Measurements from ENCODE around the gene CCR8.

GRCh38 chr3:39343760-39344159 lies 14.3 kb downstream of the CCR8 start:
- TF ChIP-seq EZH2 (optimal IDR thresholded peaks at IDR 0.05; ENCODE audit: low read depth, low read length): no peak
- TF ChIP-seq CTCF (IDR thresholded peaks at IDR 0.05; ENCODE audit: low read length): no peak
- no peak for TF ChIP-seq EZH2phosphoT487 (IDR thresholded peaks at IDR 0.05; ENCODE audit: low read length)

Measured in MM.1S (cell line).